ENCODE results near the gene PMM1. TPM values are rescaled to one million over a fixed set of nuclear protein-coding genes. Genes with fewer than 3 reads are reported as not detected.

The PMM1 gene
- total and polyA plus RNA-seq, 2 donors (not counting 3 experiments of a cell fraction or from before 2014, with no cell fraction given) = 14.6 to 31.7 TPM

DNA sequence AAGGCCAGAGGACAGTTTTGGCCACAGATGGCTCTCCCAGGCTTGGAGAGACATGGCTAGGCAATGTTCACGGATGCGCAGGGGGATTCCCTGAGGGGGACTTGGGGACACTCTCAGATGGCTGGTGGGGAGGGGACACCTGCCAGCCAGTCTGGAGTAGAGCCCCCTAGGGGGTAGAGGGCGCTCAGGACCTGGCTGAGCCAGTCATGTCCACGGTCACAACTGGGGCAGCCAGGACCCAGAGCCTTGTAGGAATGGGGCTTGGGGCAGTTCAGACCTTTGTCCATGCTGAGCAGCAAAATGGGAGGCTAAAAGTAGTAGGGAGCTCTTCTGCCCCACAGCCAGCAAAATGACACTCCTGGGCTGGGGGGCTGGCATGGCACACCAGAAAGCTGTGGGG, 27.2 kb downstream of the PMM1 start:
- dilution Hi-C loops (cut with MboI; ENCODE audit: extremely low pct_ligation_motif_present, low sequenced_read_pairs) = no loop called here
- CTCF ChIA-PET = interaction anchor here (0.8 to 1.5 kb wide), 3 partner anchors 14 to 27 kb away, joined by 3 to 6 read pairs (median 4); partner anchors contain the start of gene PMM1

DNA sequence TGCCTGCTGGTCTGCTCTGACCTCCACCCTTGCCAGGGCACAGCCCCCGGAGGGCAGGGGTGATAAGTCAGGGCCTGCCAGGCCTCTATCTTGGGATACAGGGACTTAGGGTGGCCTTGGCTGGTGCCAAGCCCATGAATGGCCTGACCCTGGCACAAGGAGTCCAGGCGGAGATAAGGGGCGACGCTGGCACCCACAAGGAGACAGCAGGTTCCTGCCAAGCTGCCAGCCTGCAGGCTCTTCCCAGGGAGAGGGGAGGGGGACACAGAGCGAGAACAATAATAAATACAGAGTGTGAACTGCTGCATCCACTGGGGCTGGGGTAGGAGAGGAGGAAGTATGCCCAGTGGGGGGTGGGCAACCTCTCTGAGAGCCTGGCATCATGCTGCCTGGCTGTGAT, 27.9 kb downstream of the PMM1 start:
- DNase-seq (ENCODE audit: low read depth, low spot score) = no peak
- no peak overlapping the region for H3K4me3 ChIP-seq (replicated peaks in 1 of 3; ENCODE audit: insufficient read depth in 1 of 3, low read depth in 1 of 3, low read length in 3 of 3)
- BruUV-seq (replicated peaks) = no TSS peak
- H3K27me3 ChIP-seq (ENCODE audit: control insufficient read depth in 2 of 2, insufficient read depth in 2 of 2, low read length in 2 of 2) = peaks cover 0 to 8% of the 10 kb centered on the region in 2 experiments
- TF ChIP-seq POLR2A (IDR thresholded peaks at IDR 0.05; ENCODE audit: low read depth, low read length) (no peak), JUN (IDR thresholded peaks at IDR 0.05; ENCODE audit: borderline replicate concordance, insufficient read depth, insufficient read length, low read depth) (no peak), GATA2 (IDR thresholded peaks at IDR 0.05; ENCODE audit: insufficient read depth, insufficient read length, low read depth, low read length) (no peak), EZH2 (IDR thresholded peaks at IDR 0.05; ENCODE audit: borderline replicate concordance, low read depth, low read length, severe bottlenecking) (no peak)
- H3K9ac ChIP-seq (replicated peaks; ENCODE audit: extremely low read depth, insufficient read depth, low read length) = no peak overlapping the region
- H2AFZ ChIP-seq (ENCODE audit: low read depth, low read length) = no peak overlapping the region
- ChIA-PET POLR2A (no interaction called here), CTCF (no interaction called here)
- no peaks in the 10 kb centered on the region for H3K9me3 ChIP-seq (replicated peaks; ENCODE audit: control insufficient read depth, insufficient read depth, low read length)
- H3K36me3 ChIP-seq (ENCODE audit: control insufficient read depth in 2 of 2, extremely low read depth in 1 of 2, insufficient read depth in 2 of 2, low read length in 2 of 2) = no peaks in the 10 kb centered on the region
- intact Hi-C loops (cut with micrococcal nuclease) (no loop called here), dilution Hi-C loops (cut with MboI; ENCODE audit: extremely low pct_ligation_motif_present, low sequenced_read_pairs) (no loop called here)
- H3K79me2 ChIP-seq (ENCODE audit: control insufficient read depth, insufficient read depth, low read length) = no peaks in the 10 kb centered on the region
- H3K27ac ChIP-seq (ENCODE audit: insufficient read depth, low read depth, low read length) = no peak overlapping the region
- no peaks in the 10 kb centered on the region for H4K20me1 ChIP-seq (replicated peaks; ENCODE audit: control insufficient read depth, extremely low read depth, insufficient read depth, low read length)
- H3K9me1 ChIP-seq (replicated peaks; ENCODE audit: control insufficient read depth, extremely low read depth, insufficient read depth, low read length) = no peaks in the 10 kb centered on the region
- no peak overlapping the region for H3K4me2 ChIP-seq (ENCODE audit: insufficient read depth, low read length)
- peaks cover 11% of the 10 kb centered on the region for H3K4me1 ChIP-seq (ENCODE audit: control insufficient read depth, extremely low read depth, insufficient read depth, low read length)
- no peak for FAIRE-seq

More for the DNA sequence above, 27.2 kb downstream of the PMM1 start:
- no peak overlapping the region for H3K4me2 ChIP-seq (ENCODE audit: insufficient read depth, low read length)
- intact Hi-C loops (cut with micrococcal nuclease) = no loop called here
- no peak overlapping the region for H2AFZ ChIP-seq (ENCODE audit: low read depth, low read length)
- no peak overlapping the region for H3K4me3 ChIP-seq (replicated peaks in 1 of 3; ENCODE audit: insufficient read depth in 1 of 3, low read depth in 1 of 3, low read length in 3 of 3)
- peaks cover 11% of the 10 kb centered on the region for H3K4me1 ChIP-seq (ENCODE audit: control insufficient read depth, extremely low read depth, insufficient read depth, low read length)
- no peak for FAIRE-seq
- POLR2A ChIA-PET = no interaction called here
- no peaks in the 10 kb centered on the region for H4K20me1 ChIP-seq (replicated peaks; ENCODE audit: control insufficient read depth, extremely low read depth, insufficient read depth, low read length)
- no peaks in the 10 kb centered on the region for H3K9me1 ChIP-seq (replicated peaks; ENCODE audit: control insufficient read depth, extremely low read depth, insufficient read depth, low read length)
- no peaks in the 10 kb centered on the region for H3K9me3 ChIP-seq (replicated peaks; ENCODE audit: control insufficient read depth, insufficient read depth, low read length)
- H3K79me2 ChIP-seq (ENCODE audit: control insufficient read depth, insufficient read depth, low read length) = no peaks in the 10 kb centered on the region
- H3K27ac ChIP-seq (ENCODE audit: insufficient read depth, low read depth, low read length) = no peak overlapping the region
- peaks cover 0 to 8% of the 10 kb centered on the region in 2 experiments for H3K27me3 ChIP-seq (ENCODE audit: control insufficient read depth in 2 of 2, insufficient read depth in 2 of 2, low read length in 2 of 2)
- no peak for DNase-seq (ENCODE audit: low read depth, low spot score)
- no peak overlapping the region for H3K9ac ChIP-seq (replicated peaks; ENCODE audit: extremely low read depth, insufficient read depth, low read length)
- no TSS peak for BruUV-seq (replicated peaks)
- H3K36me3 ChIP-seq (ENCODE audit: control insufficient read depth in 2 of 2, extremely low read depth in 1 of 2, insufficient read depth in 2 of 2, low read length in 2 of 2) = no peaks in the 10 kb centered on the region
- TF ChIP-seq MYC (IDR thresholded peaks at IDR 0.05; ENCODE audit: low read depth, low read length) = no peak
- TF ChIP-seq EZH2 (IDR thresholded peaks at IDR 0.05; ENCODE audit: borderline replicate concordance, low read depth, low read length, severe bottlenecking) = no peak
- no peak for TF ChIP-seq POLR2A (IDR thresholded peaks at IDR 0.05; ENCODE audit: low read depth, low read length)
- TF ChIP-seq, protein P1, sequence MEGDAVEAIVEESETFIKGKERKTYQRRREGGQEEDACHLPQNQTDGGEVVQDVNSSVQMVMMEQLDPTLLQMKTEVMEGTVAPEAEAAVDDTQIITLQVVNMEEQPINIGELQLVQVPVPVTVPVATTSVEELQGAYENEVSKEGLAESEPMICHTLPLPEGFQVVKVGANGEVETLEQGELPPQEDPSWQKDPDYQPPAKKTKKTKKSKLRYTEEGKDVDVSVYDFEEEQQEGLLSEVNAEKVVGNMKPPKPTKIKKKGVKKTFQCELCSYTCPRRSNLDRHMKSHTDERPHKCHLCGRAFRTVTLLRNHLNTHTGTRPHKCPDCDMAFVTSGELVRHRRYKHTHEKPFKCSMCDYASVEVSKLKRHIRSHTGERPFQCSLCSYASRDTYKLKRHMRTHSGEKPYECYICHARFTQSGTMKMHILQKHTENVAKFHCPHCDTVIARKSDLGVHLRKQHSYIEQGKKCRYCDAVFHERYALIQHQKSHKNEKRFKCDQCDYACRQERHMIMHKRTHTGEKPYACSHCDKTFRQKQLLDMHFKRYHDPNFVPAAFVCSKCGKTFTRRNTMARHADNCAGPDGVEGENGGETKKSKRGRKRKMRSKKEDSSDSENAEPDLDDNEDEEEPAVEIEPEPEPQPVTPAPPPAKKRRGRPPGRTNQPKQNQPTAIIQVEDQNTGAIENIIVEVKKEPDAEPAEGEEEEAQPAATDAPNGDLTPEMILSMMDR (IDR thresholded peaks at IDR 0.05; ENCODE audit: extremely low read depth in 1 of 2, insufficient read depth in 1 of 2, low read depth in 1 of 2, low read length in 2 of 2) = no peak

Measured in endothelial cell of umbilical vein (primary cell).